K562 (cell line): ENCODE results near the gene FSTL4.

Experiments
- CTCF ChIP-seq, 3 experiments: IDR thresholded peaks in 2 of 3; conservative IDR thresholded peaks in 1 of 3; 2 replicates each; pipeline ENCODE4 v1.5.1; 2011 to 2012; ENCODE audit warnings: low read length in 3 of 3, mild to moderate bottlenecking in 3 of 3, control low read depth in 2 of 3, improper control_type of control experiment in 1 of 3, inconsistent platforms in 1 of 3, low read depth in 1 of 3, mixed read lengths in 1 of 3, moderate library complexity in 1 of 3; ENCODE audit not compliant: insufficient read depth in 2 of 3
- EP300 ChIP-seq: IDR thresholded peaks from 2 replicates; pipeline ENCODE4 v1.6.1; 2012; ENCODE audit warnings: low read length, improper control_type of control experiment
- EZH2 ChIP-seq: IDR thresholded peaks from 2 replicates; pipeline ENCODE4 v1.6.1; 2012; ENCODE audit warnings: low read depth, mild to moderate bottlenecking, inconsistent platforms, low read length, borderline replicate concordance
- FOXJ3 ChIP-seq: sonication (generic); formaldehyde crosslinking; IDR thresholded peaks from 2 replicates; pipeline ENCODE4 v1.4.0; 2020; ENCODE audit warnings: mild to moderate bottlenecking, missing genetic modification reagents
- HNRNPK ChIP-seq: fragments of 200-400 bp; formaldehyde crosslinking; IDR thresholded peaks from one replicate; pipeline ENCODE4 v1.6.1; 2018; ENCODE audit warnings: mild to moderate bottlenecking, low read depth, low read length; ENCODE audit not compliant: poor library complexity, severe bottlenecking
- POLR2AphosphoS5 ChIP-seq: IDR thresholded peaks from 2 replicates; pipeline ENCODE4 v1.6.1; 2011; ENCODE audit warnings: mild to moderate bottlenecking, low read depth, low read length, moderate library complexity; ENCODE audit not compliant: control insufficient read depth, insufficient read depth
- SAFB ChIP-seq: fragments of 200-400 bp; formaldehyde crosslinking; IDR thresholded peaks from 2 replicates; pipeline ENCODE4 v1.6.1; 2017; ENCODE audit warnings: low read depth, low read length, borderline replicate concordance
- SMARCB1 ChIP-seq: IDR thresholded peaks from 2 replicates; pipeline ENCODE4 v1.6.1; 2011; ENCODE audit warnings: improper control_type of control experiment, low read depth; ENCODE audit not compliant: insufficient read length
- TEAD4 ChIP-seq, 2 experiments: sonication (generic) in 1 of 2; formaldehyde crosslinking in 1 of 2; IDR thresholded peaks; 2 replicates each; pipeline versions ENCODE4 v1.6.1 to v1.8.0; 2012 to 2022; ENCODE audit warnings: borderline replicate concordance in 1 of 2, inconsistent platforms in 1 of 2, low read length in 1 of 2, mild to moderate bottlenecking in 1 of 2, missing genetic modification reagents in 1 of 2
- ZBTB8A ChIP-seq: fragments of 450-650 bp; IDR thresholded peaks from 2 replicates; pipeline ENCODE4 v1.6.1; 2018; ENCODE audit warnings: mild to moderate bottlenecking, moderate library complexity; ENCODE audit not compliant: partially characterized antibody
- ZC3H8 ChIP-seq: fragments of 450-650 bp; IDR thresholded peaks from 2 replicates; pipeline ENCODE4 v1.6.1; 2017
- ZFP30 ChIP-seq: fragments of 250-450 bp; sonication (Bioruptor Pico); IDR thresholded peaks from 2 replicates; pipeline ENCODE4 v1.8.0; 2022; ENCODE audit warnings: moderate library complexity, mild to moderate bottlenecking, inconsistent platforms, borderline replicate concordance
- TF ChIP-seq, protein P1 (sequence below): sonication (generic); formaldehyde crosslinking; IDR thresholded peaks from 2 replicates; pipeline ENCODE4 v1.8.1; 2023; ENCODE audit warnings: mild to moderate bottlenecking, missing genetic modification reagents

DNA sequence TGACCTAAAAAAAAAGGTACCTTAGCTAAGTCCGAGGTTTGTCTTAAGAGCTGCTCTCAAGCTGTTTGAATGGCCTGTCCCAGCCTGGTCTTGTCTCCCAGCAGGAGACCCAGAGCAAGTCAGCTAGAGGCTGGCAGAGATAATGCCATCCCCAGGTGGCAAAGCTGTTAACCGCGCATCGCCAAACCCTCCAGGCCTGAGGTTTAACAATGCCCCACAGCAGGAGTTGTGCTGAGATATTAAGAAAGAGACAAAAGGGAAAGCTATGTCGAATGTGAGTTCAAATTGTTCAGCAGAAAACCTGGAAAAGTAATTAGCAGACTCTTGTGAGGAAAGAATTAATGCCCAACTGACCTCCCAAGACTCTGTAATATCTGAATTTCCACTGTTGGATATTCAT lies 187.1 kb downstream of the FSTL4 start:
- TF ChIP-seq ZBTB8A (no peak), ZC3H8 (no peak), SAFB (no peak), ZFP30 (CRISPR knock-in tag) (no peak), TEAD4 (IDR thresholded peaks at IDR 0.05; ENCODE audit: low read length) (no peak), TEAD4 (CRISPR knock-in tag; IDR thresholded peaks at IDR 0.05; ENCODE audit: borderline replicate concordance) (no peak), CTCF (IDR thresholded peaks at IDR 0.05 in 2 of 3, conservative IDR thresholded peaks at IDR 0.05 in 1 of 3; ENCODE audit: insufficient read depth in 2 of 3, low read depth in 1 of 3, low read length in 3 of 3) (no peak), EZH2 (no peak), SMARCB1 (no peak), HNRNPK (no peak), POLR2AphosphoS5 (no peak), EP300 (no peak), FOXJ3 (CRISPR knock-in tag) (no peak)
- TF ChIP-seq, protein P1, sequence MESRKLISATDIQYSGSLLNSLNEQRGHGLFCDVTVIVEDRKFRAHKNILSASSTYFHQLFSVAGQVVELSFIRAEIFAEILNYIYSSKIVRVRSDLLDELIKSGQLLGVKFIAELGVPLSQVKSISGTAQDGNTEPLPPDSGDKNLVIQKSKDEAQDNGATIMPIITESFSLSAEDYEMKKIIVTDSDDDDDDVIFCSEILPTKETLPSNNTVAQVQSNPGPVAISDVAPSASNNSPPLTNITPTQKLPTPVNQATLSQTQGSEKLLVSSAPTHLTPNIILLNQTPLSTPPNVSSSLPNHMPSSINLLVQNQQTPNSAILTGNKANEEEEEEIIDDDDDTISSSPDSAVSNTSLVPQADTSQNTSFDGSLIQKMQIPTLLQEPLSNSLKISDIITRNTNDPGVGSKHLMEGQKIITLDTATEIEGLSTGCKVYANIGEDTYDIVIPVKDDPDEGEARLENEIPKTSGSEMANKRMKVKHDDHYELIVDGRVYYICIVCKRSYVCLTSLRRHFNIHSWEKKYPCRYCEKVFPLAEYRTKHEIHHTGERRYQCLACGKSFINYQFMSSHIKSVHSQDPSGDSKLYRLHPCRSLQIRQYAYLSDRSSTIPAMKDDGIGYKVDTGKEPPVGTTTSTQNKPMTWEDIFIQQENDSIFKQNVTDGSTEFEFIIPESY (CRISPR knock-in tag), result no peak
